ENCODE results near the gene SLC15A3.

Gene SLC15A3

GRCh38 chr11:60985501-60985900, 33.5 kb upstream of the SLC15A3 start:
- TF ChIP-seq, protein P1, sequence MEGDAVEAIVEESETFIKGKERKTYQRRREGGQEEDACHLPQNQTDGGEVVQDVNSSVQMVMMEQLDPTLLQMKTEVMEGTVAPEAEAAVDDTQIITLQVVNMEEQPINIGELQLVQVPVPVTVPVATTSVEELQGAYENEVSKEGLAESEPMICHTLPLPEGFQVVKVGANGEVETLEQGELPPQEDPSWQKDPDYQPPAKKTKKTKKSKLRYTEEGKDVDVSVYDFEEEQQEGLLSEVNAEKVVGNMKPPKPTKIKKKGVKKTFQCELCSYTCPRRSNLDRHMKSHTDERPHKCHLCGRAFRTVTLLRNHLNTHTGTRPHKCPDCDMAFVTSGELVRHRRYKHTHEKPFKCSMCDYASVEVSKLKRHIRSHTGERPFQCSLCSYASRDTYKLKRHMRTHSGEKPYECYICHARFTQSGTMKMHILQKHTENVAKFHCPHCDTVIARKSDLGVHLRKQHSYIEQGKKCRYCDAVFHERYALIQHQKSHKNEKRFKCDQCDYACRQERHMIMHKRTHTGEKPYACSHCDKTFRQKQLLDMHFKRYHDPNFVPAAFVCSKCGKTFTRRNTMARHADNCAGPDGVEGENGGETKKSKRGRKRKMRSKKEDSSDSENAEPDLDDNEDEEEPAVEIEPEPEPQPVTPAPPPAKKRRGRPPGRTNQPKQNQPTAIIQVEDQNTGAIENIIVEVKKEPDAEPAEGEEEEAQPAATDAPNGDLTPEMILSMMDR (IDR thresholded peaks at IDR 0.05; ENCODE audit: low read depth, low read length, missing control alignments), result no peak
- no peak overlapping the region for H3K4me3 ChIP-seq (ENCODE audit: low read depth, low read length)
- no peak for DNase-seq (ENCODE audit: low read depth)

DNA sequence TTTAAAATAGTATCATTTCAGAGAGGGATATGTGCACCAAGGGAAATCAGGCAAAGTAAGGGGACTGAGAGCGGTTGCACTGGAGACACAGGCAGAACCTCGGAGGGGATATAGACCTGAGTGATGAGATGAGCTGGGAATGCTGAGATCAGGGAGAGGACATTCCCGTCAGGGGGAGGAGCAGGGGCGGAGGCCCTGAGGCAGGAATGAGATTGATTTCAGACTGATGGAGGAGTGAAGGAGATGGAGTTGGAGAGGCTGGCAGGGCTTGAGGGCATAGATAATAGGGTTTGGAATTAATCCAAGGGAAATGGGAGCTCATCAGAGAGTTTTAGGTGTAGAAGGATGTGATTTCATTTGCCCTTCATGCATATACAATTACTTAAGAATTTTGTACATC, 32.7 kb upstream of the SLC15A3 start:
- TF ChIP-seq, protein P1 (IDR thresholded peaks at IDR 0.05; ENCODE audit: low read depth, low read length, missing control alignments), result no peak
- DNase-seq (ENCODE audit: low read depth), result no peak
- no peak overlapping the region for H3K4me3 ChIP-seq (ENCODE audit: low read depth, low read length)

- TF ChIP-seq, protein P1 (IDR thresholded peaks at IDR 0.05; ENCODE audit: low read depth, low read length, missing control alignments), result no peak
- DNase-seq (ENCODE audit: low read depth), result no peak
- no peak overlapping the region for H3K4me3 ChIP-seq (ENCODE audit: low read depth, low read length)
Observed at GRCh38 chr11:60984149-60984548, 32.2 kb upstream of the SLC15A3 start.

- DNase-seq (ENCODE audit: low read depth), result no peak
- TF ChIP-seq, protein P1 (IDR thresholded peaks at IDR 0.05; ENCODE audit: low read depth, low read length, missing control alignments), result no peak
- H3K4me3 ChIP-seq (ENCODE audit: low read depth, low read length), result no peak overlapping the region
Observed at GRCh38 chr11:60982184-60982583, 30.2 kb upstream of the SLC15A3 start.

DNA sequence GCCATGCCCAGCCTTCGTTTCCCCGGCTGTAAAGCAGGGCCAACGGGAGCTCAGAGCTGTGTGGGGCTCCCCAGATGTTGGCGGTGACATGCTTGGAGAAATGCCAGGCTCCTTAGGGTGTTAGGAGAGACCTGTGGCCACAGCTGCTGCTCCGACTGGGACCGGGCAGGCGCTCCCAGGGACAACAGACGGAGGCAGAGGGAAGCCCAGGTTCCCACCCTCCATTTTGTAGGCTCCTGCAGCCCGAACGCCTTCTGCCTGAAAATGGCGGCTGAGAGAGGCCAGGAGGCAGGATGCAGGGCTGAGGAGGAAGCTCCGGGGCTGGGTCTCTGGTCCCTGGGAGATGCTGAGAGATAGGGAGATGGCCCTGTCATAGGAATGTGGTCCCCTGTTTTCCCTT, 29.5 kb upstream of the SLC15A3 start:
- DNase-seq (ENCODE audit: low read depth), result no peak
- no peak overlapping the region for H3K4me3 ChIP-seq (ENCODE audit: low read depth, low read length)
- TF ChIP-seq, protein P1 (IDR thresholded peaks at IDR 0.05; ENCODE audit: low read depth, low read length, missing control alignments), result no peak

DNA sequence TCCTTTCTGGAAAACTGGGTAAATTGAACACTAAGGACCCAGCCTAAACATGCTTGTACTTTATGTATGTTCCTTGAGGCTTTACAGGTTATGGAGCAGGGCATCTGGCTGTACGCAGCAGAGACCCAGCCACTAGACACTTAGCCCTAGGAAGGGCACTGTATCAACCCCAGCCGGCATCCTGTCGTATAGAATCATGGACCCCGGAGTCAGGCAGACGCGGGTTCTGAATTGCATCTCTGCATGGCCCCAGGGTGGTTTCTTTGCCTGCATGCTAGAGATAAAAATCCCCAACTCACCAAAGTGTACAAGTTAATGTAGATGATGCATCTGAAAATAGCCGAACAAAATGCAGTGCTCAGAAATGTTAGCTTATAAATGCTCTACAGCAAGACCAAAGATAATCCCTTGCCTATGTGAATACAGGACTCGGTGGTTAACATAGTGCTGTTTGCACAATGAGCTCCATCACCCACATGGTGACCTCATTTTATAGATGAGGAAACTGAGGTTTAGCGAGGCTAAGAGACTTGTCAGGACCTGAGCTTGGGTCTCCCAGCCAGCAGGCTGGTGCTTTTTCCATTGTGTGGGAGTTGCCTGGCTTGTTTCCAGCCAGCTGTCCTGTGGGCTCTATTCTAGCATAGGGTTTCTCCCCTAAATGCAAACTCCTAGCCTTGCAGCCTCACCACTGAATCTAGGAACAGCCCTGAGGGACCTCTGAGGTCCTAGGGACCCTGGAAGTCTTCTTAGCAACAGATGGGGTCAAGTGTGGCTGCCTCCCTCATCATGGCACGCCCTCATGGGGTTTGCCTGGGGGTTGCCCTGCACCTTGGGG, 26.8 kb upstream of the SLC15A3 start:
- no peak for DNase-seq (ENCODE audit: low read depth)
- no peak overlapping the region for H3K4me3 ChIP-seq (ENCODE audit: low read depth, low read length)
- TF ChIP-seq, protein P1 (IDR thresholded peaks at IDR 0.05; ENCODE audit: low read depth, low read length, missing control alignments), result no peak

GRCh38 chr11:60977836-60978235, 25.9 kb upstream of the SLC15A3 start:
- no peak for DNase-seq (ENCODE audit: low read depth)
- TF ChIP-seq, protein P1 (IDR thresholded peaks at IDR 0.05; ENCODE audit: low read depth, low read length, missing control alignments), result no peak
- no peak overlapping the region for H3K4me3 ChIP-seq (ENCODE audit: low read depth, low read length)

Measured in GM12864 (cell line).